ENCODE results near the gene CDK6.

DNA sequence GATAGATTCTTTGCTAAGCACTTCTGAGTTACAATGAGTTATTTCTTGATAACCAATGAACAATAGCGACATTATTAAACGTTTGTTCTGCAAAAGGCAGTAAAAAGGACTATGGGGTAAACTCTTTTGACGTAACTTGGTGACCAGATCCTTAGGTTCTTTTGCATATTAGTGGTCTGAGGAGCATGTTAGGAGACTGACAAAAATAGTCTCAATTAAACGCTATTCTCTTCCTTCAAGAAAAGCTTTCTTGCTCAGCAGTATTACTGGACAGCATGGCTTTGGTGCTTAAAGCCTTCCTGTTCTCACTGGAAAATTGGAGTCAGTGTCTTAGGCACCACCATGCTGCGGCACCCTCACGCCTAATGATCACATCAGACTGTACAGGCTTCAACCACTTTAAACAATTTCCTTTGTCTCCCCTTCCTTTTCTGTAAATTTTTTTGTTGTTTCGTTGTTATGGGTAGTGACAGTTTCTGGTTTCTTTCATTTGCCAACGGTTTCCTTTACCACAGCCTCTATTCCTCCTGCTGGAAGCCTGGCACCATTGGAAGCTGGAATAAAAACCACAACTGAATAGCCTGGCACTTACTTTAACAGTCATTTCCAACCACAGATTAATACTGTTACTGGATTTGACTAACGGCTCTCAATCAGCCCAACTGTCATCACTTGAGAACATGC, 197.0 kb downstream of the CDK6 start:
- TF ChIP-seq, protein P1, sequence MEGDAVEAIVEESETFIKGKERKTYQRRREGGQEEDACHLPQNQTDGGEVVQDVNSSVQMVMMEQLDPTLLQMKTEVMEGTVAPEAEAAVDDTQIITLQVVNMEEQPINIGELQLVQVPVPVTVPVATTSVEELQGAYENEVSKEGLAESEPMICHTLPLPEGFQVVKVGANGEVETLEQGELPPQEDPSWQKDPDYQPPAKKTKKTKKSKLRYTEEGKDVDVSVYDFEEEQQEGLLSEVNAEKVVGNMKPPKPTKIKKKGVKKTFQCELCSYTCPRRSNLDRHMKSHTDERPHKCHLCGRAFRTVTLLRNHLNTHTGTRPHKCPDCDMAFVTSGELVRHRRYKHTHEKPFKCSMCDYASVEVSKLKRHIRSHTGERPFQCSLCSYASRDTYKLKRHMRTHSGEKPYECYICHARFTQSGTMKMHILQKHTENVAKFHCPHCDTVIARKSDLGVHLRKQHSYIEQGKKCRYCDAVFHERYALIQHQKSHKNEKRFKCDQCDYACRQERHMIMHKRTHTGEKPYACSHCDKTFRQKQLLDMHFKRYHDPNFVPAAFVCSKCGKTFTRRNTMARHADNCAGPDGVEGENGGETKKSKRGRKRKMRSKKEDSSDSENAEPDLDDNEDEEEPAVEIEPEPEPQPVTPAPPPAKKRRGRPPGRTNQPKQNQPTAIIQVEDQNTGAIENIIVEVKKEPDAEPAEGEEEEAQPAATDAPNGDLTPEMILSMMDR (IDR thresholded peaks at IDR 0.05) = no peak
- no peak for TF ChIP-seq POLR2AphosphoS5 (IDR thresholded peaks at IDR 0.05)
- TF ChIP-seq POLR2A (IDR thresholded peaks at IDR 0.05) = no peak

All from prostate gland (tissue), 2 donors.